GM12878 (cell line): ENCODE results near the gene MILR1. TPM values are rescaled to one million over a fixed set of nuclear protein-coding genes. Genes with fewer than 3 reads are reported as not detected.

Source experiments
- ATAC-seq: fragments of 200-7000 bp; cut with Tn5 transposase; 3 replicates; pipeline ENCODE4 v1.9.1; 2020; ENCODE audit warnings: mild to moderate bottlenecking, moderate library complexity
- BruUV-seq: library from RNA; stranded (reverse); fragments of 400-500 nt; replicated peaks from 2 replicates; lab custom pipeline; 2021; lab: Mats Ljungman, UMichigan
- CTCF ChIA-PET: fragments of 300-600 bp; sonication (Branson Sonifier 250); formaldehyde crosslinking; extraction: SDS; loops from one replicate; lab custom pipeline; 2021; ENCODE audit warnings: inconsistent platforms; lab: Yijun Ruan, JAX
- POLR2A ChIA-PET: fragments of 350-600 bp; formaldehyde crosslinking; extraction: SDS; loops from one replicate; lab custom pipeline; 2021; ENCODE audit warnings: inconsistent platforms; lab: Charles Lee
- RAD21 ChIA-PET: fragments of 300-600 bp; sonication (Branson Sonifier 250); formaldehyde crosslinking; loops from one replicate; lab custom pipeline; 2023; ENCODE audit warnings: antibody characterized with exemption; ENCODE audit not compliant: unreplicated experiment; lab: Charles Lee
- SMC1A ChIA-PET: fragments of 300-600 bp; sonication (Branson Sonifier 250); formaldehyde crosslinking; loops from one replicate; lab custom pipeline; 2023; ENCODE audit not compliant: unreplicated experiment, uncharacterized antibody; lab: Charles Lee
- DNase-seq: peaks from one replicate; pipeline ENCODE4 v3.0.0-alpha.2; 2011; ENCODE audit warnings: low read depth, low spot score
- FAIRE-seq: peaks from 3 replicates; lab custom pipeline; 2011; peaks lifted over from hg19 to GRCh38; lab: Jason Lieb, UNC
- H2AFZ ChIP-seq: 2 replicates; pipeline ENCODE4 v1.6.0; 2011; ENCODE audit warnings: low read depth, low read length, control low read depth; ENCODE audit not compliant: control insufficient read depth
- H3K27ac ChIP-seq: 2 replicates; pipeline ENCODE4 v1.5.1; 2011; ENCODE audit warnings: control low read depth; ENCODE audit not compliant: control insufficient read depth, insufficient read depth
- H3K27me3 ChIP-seq, 2 experiments: replicated peaks in 1 of 2; 2 replicates each; pipeline versions ENCODE4 v1.6.0 to v1.6.1; 2011; ENCODE audit warnings: low read length in 1 of 2; ENCODE audit not compliant: control insufficient read depth in 2 of 2, insufficient read depth in 2 of 2
- H3K36me3 ChIP-seq, 2 experiments: 2 replicates each; pipeline ENCODE4 v1.5.1; 2011; ENCODE audit warnings: low read length in 1 of 2; ENCODE audit not compliant: control insufficient read depth in 2 of 2, insufficient read depth in 2 of 2
- H3K4me1 ChIP-seq: 2 replicates; pipeline ENCODE4 v1.6.1; 2011; ENCODE audit warnings: mild to moderate bottlenecking, low read length, moderate library complexity, mixed read lengths; ENCODE audit not compliant: control insufficient read depth, insufficient read depth
- H3K4me2 ChIP-seq: 2 replicates; pipeline ENCODE4 v1.6.0; 2011; ENCODE audit warnings: control low read depth; ENCODE audit not compliant: control insufficient read depth, insufficient read depth
- H3K4me3 ChIP-seq: fragments of 200-600 bp; sonication (generic); 2 replicates; pipeline ENCODE4 v1.5.1; 2016
- H3K79me2 ChIP-seq: 2 replicates; pipeline ENCODE4 v1.6.0; 2011; ENCODE audit warnings: low read length; ENCODE audit not compliant: control insufficient read depth, insufficient read depth
- H3K9ac ChIP-seq: 2 replicates; pipeline ENCODE4 v1.8.0; 2011; ENCODE audit warnings: low read length, control low read depth, mixed read lengths; ENCODE audit not compliant: control insufficient read depth, insufficient read depth
- H3K9me3 ChIP-seq: replicated peaks from 3 replicates; pipeline ENCODE4 v1.5.1; 2011; ENCODE audit warnings: mild to moderate bottlenecking, low read length; ENCODE audit not compliant: control insufficient read depth, insufficient read depth
- H4K20me1 ChIP-seq: 2 replicates; pipeline ENCODE4 v1.6.0; 2011; ENCODE audit not compliant: control insufficient read depth, insufficient read depth
- BCLAF1 ChIP-seq: fragments of 450-650 bp; IDR thresholded peaks from 2 replicates; pipeline ENCODE4 v1.6.1; 2017; ENCODE audit warnings: antibody characterized with exemption, mild to moderate bottlenecking, moderate library complexity
- FOXM1 ChIP-seq: IDR thresholded peaks from 2 replicates; pipeline ENCODE4 v1.6.1; 2012; ENCODE audit warnings: low read depth, mild to moderate bottlenecking, inconsistent platforms, low read length, moderate library complexity
- POLR2AphosphoS5 ChIP-seq: IDR thresholded peaks from 2 replicates; pipeline ENCODE4 v1.6.1; 2011; ENCODE audit warnings: mild to moderate bottlenecking, low read length, inconsistent platforms
- TCF3 ChIP-seq: IDR thresholded peaks from 2 replicates; pipeline ENCODE4 v1.6.1; 2012; ENCODE audit warnings: low read depth, mild to moderate bottlenecking, low read length, borderline replicate concordance; ENCODE audit not compliant: insufficient read depth
- WGBS: methylation state at CpG from one replicate; pipeline ENCODE4 v1.1.6; 2016; ENCODE audit warnings: low lambda C conversion rate; ENCODE audit not compliant: insufficient replicate concordance, insufficient coverage; ENCODE audit errors: missing lambda C conversion rate; 5-methylcytosine and 5-hydroxymethylcytosine counted together
- in situ Hi-C: fragments of 300-500 bp; cut with MboI; formaldehyde crosslinking; loops from 9 replicates; pipeline ENCODE4 v1.14.3; 2018; ENCODE audit warnings: mixed read lengths
- intact Hi-C: fragments of 100-400 bp; cut with micrococcal nuclease; formaldehyde crosslinking; loops from one replicate; pipeline ENCODE4 v1.14.2; 2022; ENCODE audit not compliant: unreplicated experiment
- polyA plus RNA-seq, 11 experiments: library from polyadenylated mRNA; depleted of rRNA in 4 of 11; unstranded in 6 of 11; stranded (reverse) in 5 of 11; fragments of >200 nt; fragmentation: Nextera tagmentation in 4 of 11; fragmentation: Illumina TruSeq in 1 of 11; extraction: Ambion mirVana in 4 of 11; extraction: Trizol in 1 of 11; gene quantifications; 1 replicate in 1 of 11; 2 replicates in 10 of 11; pipeline versions ENCODE4 v1.2.1 to v1.2.3, GENCODE V29; 2011 to 2016; ENCODE audit warnings: inconsistent platforms in 2 of 11, missing spikeins in 2 of 11, low read depth in 1 of 11
- total RNA-seq, 4 experiments: library from RNA; depleted of rRNA in 3 of 4; stranded (reverse); fragments of >200 nt in 3 of 4; fragmentation: Illumina TruSeq in 1 of 4; extraction: Trizol in 1 of 4; gene quantifications; 2 replicates each; pipeline versions ENCODE4 v1.2.1 to v1.2.3, GENCODE V29; 2013 to 2021

MILR1 gene
- total and polyA plus RNA-seq, 10 of the 15 experiments (the other 5 are each of a cell fraction or from before 2014, with no cell fraction given), result 2.0 to 47.2 (median 17.2) TPM

DNA sequence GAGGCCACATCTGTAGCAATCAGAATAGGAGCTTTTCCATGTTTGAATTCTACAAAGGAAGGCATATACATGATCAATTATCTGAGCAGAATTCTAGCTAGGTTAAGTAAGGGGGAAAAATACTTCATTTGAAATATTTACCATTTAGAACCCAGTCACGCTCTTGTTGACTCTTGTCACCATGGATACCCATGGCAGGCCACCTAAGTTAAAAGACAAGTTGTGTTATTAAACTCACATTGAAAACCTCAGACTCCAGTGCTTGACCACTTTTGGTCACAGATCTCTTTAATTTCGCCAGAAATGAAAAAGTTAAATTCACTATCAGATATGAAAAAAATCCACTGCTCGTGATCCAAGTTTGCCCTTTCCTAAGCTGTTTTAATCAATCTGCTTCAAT lies 53.1 kb downstream of the MILR1 start:
- RAD21 ChIA-PET, result interaction anchor here (1.1 kb wide), 1 partner anchor 82 kb away, joined by 3 read pairs; no protein-coding TSS in a partner anchor
- SMC1A ChIA-PET, result interaction anchor here (0.9 to 1.2 kb wide), 3 partner anchors 13 to 147 kb away, joined by 3 to 5 read pairs (median 5); no protein-coding TSS in a partner anchor
- POLR2A ChIA-PET, result interaction anchor here (0.6 kb wide), 1 partner anchor 10 kb away, joined by 3 read pairs; no protein-coding TSS in a partner anchor
- DNase-seq (no peak), ATAC-seq (no peak), FAIRE-seq (no peak)
- in situ Hi-C loops (loop anchor here (10.0 kb wide), 2 partner anchors 143 to 657 kb away; partner anchors contain the start of gene SMARCD2), intact Hi-C loops (no loop called here)
- Histone ChIP-seq H4K20me1 (peaks cover 10% of the 10 kb centered on the region), H3K4me1 (peaks cover 15% of the 10 kb centered on the region; the same call in 1 of the 2 replicates), H3K4me3 (no peak overlapping the region), H3K36me3 (peaks cover 14 to 45% of the 10 kb centered on the region in 2 experiments), H3K9me3 (no peaks in the 10 kb centered on the region), H3K79me2 (peaks cover 64% of the 10 kb centered on the region), H2AFZ (no peak overlapping the region), H3K9ac (no peak overlapping the region), H3K27ac (no peak overlapping the region), H3K4me2 (peak overlapping the region; percentile 74; the same call in 1 of the 2 replicates), H3K27me3 (no peaks in the 10 kb centered on the region)
- no TSS peak for BruUV-seq
- CTCF ChIA-PET, result interaction anchor here (1.8 to 17.7 kb wide), 3 partner anchors 8 to 147 kb away, joined by 8 to 350 read pairs (median 89); partner anchors contain the start of gene POLG2
- 100% methylated on average over 3 of the region's 3 CpGs for WGBS
- TF ChIP-seq POLR2AphosphoS5 (peak; percentile 18; the same call in 1 of the 2 replicates), BCLAF1 (0 out of 2 replicates have a peak, but pooled peaks have one; percentile 13), FOXM1 (no peak), TCF3 (no peak)
